ENCODE results near the gene ATP8A2.

Gene ATP8A2

GRCh38 chr13:25977216-25977615, 605.4 kb downstream of the ATP8A2 start:
- intact Hi-C loops (cut with DNase I), result no loop called here
- DNase-seq, result no peak

- intact Hi-C loops (cut with DNase I), result no loop called here
- no peak for DNase-seq
Observed at GRCh38 chr13:25977671-25978070, 605.9 kb downstream of the ATP8A2 start.

- intact Hi-C loops (cut with DNase I), result no loop called here
- no peak for DNase-seq
Observed at GRCh38 chr13:25978961-25979360, 607.2 kb downstream of the ATP8A2 start.

- no peak for DNase-seq
- intact Hi-C loops (cut with DNase I), result no loop called here
Observed at GRCh38 chr13:25979371-25979770, 607.6 kb downstream of the ATP8A2 start.

GRCh38 chr13:25980255-25980654, 608.5 kb downstream of the ATP8A2 start:
- intact Hi-C loops (cut with DNase I), result no loop called here
- peak in 2 of 10 donors; percentile 27 to 80 for DNase-seq

- intact Hi-C loops (cut with DNase I), result no loop called here
- no peak for DNase-seq
Observed at GRCh38 chr13:25981060-25981459, 609.3 kb downstream of the ATP8A2 start.

- DNase-seq, result no peak
Observed at GRCh38 chr13:25982907-25983306, 611.1 kb downstream of the ATP8A2 start.

GRCh38 chr13:25987987-25988386, 616.2 kb downstream of the ATP8A2 start:
- no peak for DNase-seq
- intact Hi-C loops (cut with DNase I), result no loop called here

More at GRCh38 chr13:25982907-25983306, 611.1 kb downstream of the ATP8A2 start:
- intact Hi-C loops (cut with DNase I), result no loop called here

- intact Hi-C loops (cut with DNase I), result no loop called here
- DNase-seq, result no peak
Observed at GRCh38 chr13:25988661-25989060, 616.9 kb downstream of the ATP8A2 start.

- intact Hi-C loops (cut with DNase I), result no loop called here
- no peak for DNase-seq
Observed at GRCh38 chr13:25990801-25991200, 619.0 kb downstream of the ATP8A2 start.

- DNase-seq, result no peak
- intact Hi-C loops (cut with DNase I), result no loop called here
Observed at GRCh38 chr13:25992076-25992475, 620.3 kb downstream of the ATP8A2 start.

- intact Hi-C loops (cut with DNase I), result no loop called here
- DNase-seq, result no peak
Observed at GRCh38 chr13:26007261-26008125, 635.7 kb downstream of the ATP8A2 start.

- intact Hi-C loops (cut with DNase I), result no loop called here
- DNase-seq, result no peak
Observed at GRCh38 chr13:26010487-26011207, 638.9 kb downstream of the ATP8A2 start.

GRCh38 chr13:26011208-26011573, 639.4 kb downstream of the ATP8A2 start:
- no peak for DNase-seq

GRCh38 chr13:26011996-26012821, 640.4 kb downstream of the ATP8A2 start:
- peak in 2 of 10 donors; percentile 39 to 87 for DNase-seq
- intact Hi-C loops (cut with DNase I), result no loop called here

More at GRCh38 chr13:26011208-26011573, 639.4 kb downstream of the ATP8A2 start:
- intact Hi-C loops (cut with DNase I), result no loop called here

GRCh38 chr13:26012995-26013394, 641.2 kb downstream of the ATP8A2 start:
- intact Hi-C loops (cut with DNase I), result no loop called here
- no peak for DNase-seq

GRCh38 chr13:26015271-26016125, 643.7 kb downstream of the ATP8A2 start:
- intact Hi-C loops (cut with DNase I), result no loop called here
- no peak for DNase-seq

- no peak for DNase-seq
- intact Hi-C loops (cut with DNase I), result no loop called here
Observed at GRCh38 chr13:26016189-26016588, 644.4 kb downstream of the ATP8A2 start.

GRCh38 chr13:26017196-26017921, 645.6 kb downstream of the ATP8A2 start:
- intact Hi-C loops (cut with DNase I), result no loop called here
- peak in 2 of 10 donors; percentile 45 to 90 for DNase-seq

Measured in posterior cingulate gyrus (tissue), 11 donors.